ENCODE results near the gene TMED8. TPM values are rescaled to one million over a fixed set of nuclear protein-coding genes. Genes with fewer than 3 reads are reported as not detected.

Gene TMED8
- total RNA-seq, 1 experiment from 2014 or later: 10.4 TPM

GRCh38 chr14:77400216-77400615, 23.3 kb upstream of the TMED8 start:
- BruUV-seq (replicated peaks): no TSS peak
- H3K4me3 Mint-ChIP-seq (ENCODE audit: low read depth, unreplicated experiment): no peak overlapping the region
- no peak for DNase-seq
- intact Hi-C loops (cut with micrococcal nuclease; ENCODE audit: unreplicated experiment): no loop called here
- no peaks in the 10 kb centered on the region for H3K9me3 Mint-ChIP-seq (ENCODE audit: low read depth, unreplicated experiment)
- H3K27ac Mint-ChIP-seq (ENCODE audit: unreplicated experiment): no peak overlapping the region
- H3K36me3 Mint-ChIP-seq (ENCODE audit: insufficient read depth, unreplicated experiment): no peaks in the 10 kb centered on the region
- TF ChIP-seq, protein P1, sequence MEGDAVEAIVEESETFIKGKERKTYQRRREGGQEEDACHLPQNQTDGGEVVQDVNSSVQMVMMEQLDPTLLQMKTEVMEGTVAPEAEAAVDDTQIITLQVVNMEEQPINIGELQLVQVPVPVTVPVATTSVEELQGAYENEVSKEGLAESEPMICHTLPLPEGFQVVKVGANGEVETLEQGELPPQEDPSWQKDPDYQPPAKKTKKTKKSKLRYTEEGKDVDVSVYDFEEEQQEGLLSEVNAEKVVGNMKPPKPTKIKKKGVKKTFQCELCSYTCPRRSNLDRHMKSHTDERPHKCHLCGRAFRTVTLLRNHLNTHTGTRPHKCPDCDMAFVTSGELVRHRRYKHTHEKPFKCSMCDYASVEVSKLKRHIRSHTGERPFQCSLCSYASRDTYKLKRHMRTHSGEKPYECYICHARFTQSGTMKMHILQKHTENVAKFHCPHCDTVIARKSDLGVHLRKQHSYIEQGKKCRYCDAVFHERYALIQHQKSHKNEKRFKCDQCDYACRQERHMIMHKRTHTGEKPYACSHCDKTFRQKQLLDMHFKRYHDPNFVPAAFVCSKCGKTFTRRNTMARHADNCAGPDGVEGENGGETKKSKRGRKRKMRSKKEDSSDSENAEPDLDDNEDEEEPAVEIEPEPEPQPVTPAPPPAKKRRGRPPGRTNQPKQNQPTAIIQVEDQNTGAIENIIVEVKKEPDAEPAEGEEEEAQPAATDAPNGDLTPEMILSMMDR (IDR thresholded peaks at IDR 0.05; ENCODE audit: unreplicated experiment): no peak
- no peaks in the 10 kb centered on the region for H3K27me3 Mint-ChIP-seq (ENCODE audit: unreplicated experiment)
- CTCF ChIA-PET: no interaction called here
- H3K4me1 Mint-ChIP-seq (ENCODE audit: low read depth, unreplicated experiment): no peaks in the 10 kb centered on the region

DNA sequence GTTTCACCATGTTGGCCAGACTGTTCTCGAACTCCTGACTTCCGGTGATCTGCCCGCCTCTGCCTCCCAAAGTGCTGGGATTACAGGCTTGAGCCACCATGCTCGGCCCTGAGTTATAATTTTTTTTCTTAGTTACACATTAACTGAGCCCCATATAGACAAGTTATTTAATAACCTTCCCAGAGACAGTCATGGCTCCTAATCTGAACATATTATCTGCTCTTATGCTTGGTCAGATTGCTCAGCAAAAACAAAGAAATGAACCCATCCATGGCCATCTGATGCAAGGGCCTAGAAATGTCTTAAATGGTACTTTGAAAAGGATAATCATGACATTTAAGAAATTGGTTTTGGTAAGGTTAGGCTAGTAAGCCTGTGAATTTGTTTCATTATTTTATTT, 13.3 kb upstream of the TMED8 start:
- Mint-ChIP-seq H3K27ac (ENCODE audit: unreplicated experiment) (no peak overlapping the region), H3K27me3 (ENCODE audit: unreplicated experiment) (no peaks in the 10 kb centered on the region), H3K36me3 (ENCODE audit: insufficient read depth, unreplicated experiment) (no peaks in the 10 kb centered on the region), H3K4me1 (ENCODE audit: low read depth, unreplicated experiment) (no peaks in the 10 kb centered on the region), H3K4me3 (ENCODE audit: low read depth, unreplicated experiment) (no peak overlapping the region), H3K9me3 (ENCODE audit: low read depth, unreplicated experiment) (no peaks in the 10 kb centered on the region)
- CTCF ChIA-PET: no interaction called here
- TF ChIP-seq, protein P1 (IDR thresholded peaks at IDR 0.05; ENCODE audit: unreplicated experiment): no peak
- no peak for DNase-seq
- intact Hi-C loops (cut with micrococcal nuclease; ENCODE audit: unreplicated experiment): no loop called here
- no TSS peak for BruUV-seq (replicated peaks)

DNA sequence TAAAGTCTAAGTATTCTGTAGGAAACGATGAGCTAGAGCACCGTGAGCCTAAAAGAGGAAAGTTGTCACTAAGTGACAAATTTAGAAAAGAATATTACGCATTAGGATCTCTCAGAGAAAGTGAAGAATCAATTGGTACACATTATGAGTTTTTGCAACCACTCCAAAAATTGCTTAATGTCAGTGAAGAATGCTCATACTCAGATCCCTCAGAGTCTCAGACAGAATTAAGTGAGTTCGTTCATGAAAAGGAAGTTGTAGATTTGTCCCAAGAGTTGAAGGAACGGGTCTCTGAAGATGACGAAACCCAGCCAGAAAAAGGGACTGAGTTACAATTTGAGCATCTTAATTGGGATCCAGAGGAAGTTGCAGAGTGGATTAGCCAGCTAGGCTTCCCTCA, 1.8 kb upstream of the TMED8 start:
- H3K27me3 Mint-ChIP-seq (ENCODE audit: unreplicated experiment): peaks cover 10% of the 10 kb centered on the region
- CTCF ChIA-PET: no interaction called here
- no peak overlapping the region for H3K4me3 Mint-ChIP-seq (ENCODE audit: low read depth, unreplicated experiment)
- peaks cover 10% of the 10 kb centered on the region for H3K36me3 Mint-ChIP-seq (ENCODE audit: insufficient read depth, unreplicated experiment)
- peaks cover 13% of the 10 kb centered on the region for H3K4me1 Mint-ChIP-seq (ENCODE audit: low read depth, unreplicated experiment)
- no peak overlapping the region for H3K27ac Mint-ChIP-seq (ENCODE audit: unreplicated experiment)
- no peak for DNase-seq
- intact Hi-C loops (cut with micrococcal nuclease; ENCODE audit: unreplicated experiment): no loop called here
- BruUV-seq (replicated peaks): no TSS peak
- H3K9me3 Mint-ChIP-seq (ENCODE audit: low read depth, unreplicated experiment): no peaks in the 10 kb centered on the region
- TF ChIP-seq, protein P1 (IDR thresholded peaks at IDR 0.05; ENCODE audit: unreplicated experiment): no peak

- no peak for DNase-seq
- peaks cover 13% of the 10 kb centered on the region for H3K4me1 Mint-ChIP-seq (ENCODE audit: low read depth, unreplicated experiment)
- no TSS peak for BruUV-seq (replicated peaks)
- H3K27me3 Mint-ChIP-seq (ENCODE audit: unreplicated experiment): peaks cover 10% of the 10 kb centered on the region
- peaks cover 10% of the 10 kb centered on the region for H3K36me3 Mint-ChIP-seq (ENCODE audit: insufficient read depth, unreplicated experiment)
- H3K27ac Mint-ChIP-seq (ENCODE audit: unreplicated experiment): no peak overlapping the region
- no peak overlapping the region for H3K4me3 Mint-ChIP-seq (ENCODE audit: low read depth, unreplicated experiment)
- CTCF ChIA-PET: interaction anchor here (0.5 to 1.8 kb wide), 5 partner anchors 56 to 861 kb away, joined by 3 to 8 read pairs (median 3); partner anchors contain the start of gene GSTZ1
- TF ChIP-seq, protein P1 (IDR thresholded peaks at IDR 0.05; ENCODE audit: unreplicated experiment): no peak
- intact Hi-C loops (cut with micrococcal nuclease; ENCODE audit: unreplicated experiment): no loop called here
- no peaks in the 10 kb centered on the region for H3K9me3 Mint-ChIP-seq (ENCODE audit: low read depth, unreplicated experiment)
Measured at GRCh38 chr14:77377502-77377844, 579 bp upstream of the TMED8 start.
